Loucy (cell line): Measurements from ENCODE around the gene GSG1.

Experiments
- H2AFZ ChIP-seq: fragments of 200-600 bp; sonication (generic); 2 replicates; pipeline ENCODE4 v1.6.0; 2016; ENCODE audit warnings: antibody characterized with exemption, mild to moderate bottlenecking, low read length, moderate library complexity
- H3F3A ChIP-seq: fragments of 200-600 bp; 2 replicates; pipeline ENCODE4 v1.6.0; 2016; ENCODE audit warnings: antibody characterized with exemption, low read depth, mild to moderate bottlenecking
- H3K27me3 ChIP-seq: fragments of 200-600 bp; sonication (generic); 2 replicates; pipeline ENCODE4 v1.6.1; 2014; ENCODE audit warnings: low read length, mild to moderate bottlenecking; ENCODE audit not compliant: insufficient read depth, poor library complexity, severe bottlenecking
- H3K36me3 ChIP-seq: fragments of 200-600 bp; sonication (generic); 2 replicates; pipeline ENCODE4 v1.6.1; 2016; ENCODE audit warnings: low read length; ENCODE audit not compliant: insufficient read depth
- H3K4me1 ChIP-seq: fragments of 200-600 bp; sonication (generic); 2 replicates; pipeline ENCODE4 v1.5.1; 2014; ENCODE audit warnings: low read length, mild to moderate bottlenecking; ENCODE audit not compliant: insufficient read depth, poor library complexity, severe bottlenecking
- H3K4me2 ChIP-seq: fragments of 200-600 bp; sonication (generic); 2 replicates; pipeline ENCODE4 v1.6.0; 2014; ENCODE audit warnings: antibody characterized with exemption, low read length, low read depth, mild to moderate bottlenecking; ENCODE audit not compliant: poor library complexity, severe bottlenecking
- H3K4me3 ChIP-seq: fragments of 200-600 bp; sonication (generic); 2 replicates; pipeline ENCODE4 v1.5.1; 2014; ENCODE audit warnings: low read length, mild to moderate bottlenecking, mixed read lengths; ENCODE audit not compliant: poor library complexity, severe bottlenecking
- H3K79me2 ChIP-seq: fragments of 200-600 bp; sonication (generic); 2 replicates; pipeline ENCODE4 v1.6.1; 2014; ENCODE audit warnings: low read length; ENCODE audit not compliant: insufficient read depth
- H3K9ac ChIP-seq: fragments of 200-600 bp; sonication (generic); 2 replicates; pipeline ENCODE4 v1.6.0; 2014; ENCODE audit warnings: mild to moderate bottlenecking, low read depth, low read length, moderate library complexity; ENCODE audit not compliant: poor library complexity, severe bottlenecking
- H3K9me2 ChIP-seq: fragments of 200-600 bp; sonication (generic); replicated peaks from 2 replicates; pipeline ENCODE4 v1.6.1; 2016; ENCODE audit warnings: low read depth, low read length, mixed read lengths
- H3K9me3 ChIP-seq: fragments of 200-600 bp; sonication (generic); 2 replicates; pipeline ENCODE4 v1.6.1; 2014; ENCODE audit warnings: mild to moderate bottlenecking, antibody characterized with exemption, low read length, low read depth; ENCODE audit not compliant: insufficient read depth
- H4K20me1 ChIP-seq: fragments of 200-600 bp; sonication (generic); 2 replicates; pipeline ENCODE4 v1.6.0; 2014; ENCODE audit warnings: antibody characterized with exemption, low read length, mild to moderate bottlenecking; ENCODE audit not compliant: insufficient read depth, poor library complexity, severe bottlenecking
- EZH2phosphoT487 ChIP-seq: fragments of 200-600 bp; IDR thresholded peaks from 2 replicates; pipeline ENCODE4 v1.6.1; 2018; ENCODE audit warnings: antibody characterized with exemption, mild to moderate bottlenecking, moderate library complexity, borderline replicate concordance
- TF ChIP-seq, protein P1 (sequence below): fragments of 200-600 bp; sonication (generic); conservative IDR thresholded peaks from 2 replicates; pipeline ENCODE4 v1.5.1; 2014; ENCODE audit warnings: mild to moderate bottlenecking, antibody characterized with exemption, low read length

GSG1 gene

DNA sequence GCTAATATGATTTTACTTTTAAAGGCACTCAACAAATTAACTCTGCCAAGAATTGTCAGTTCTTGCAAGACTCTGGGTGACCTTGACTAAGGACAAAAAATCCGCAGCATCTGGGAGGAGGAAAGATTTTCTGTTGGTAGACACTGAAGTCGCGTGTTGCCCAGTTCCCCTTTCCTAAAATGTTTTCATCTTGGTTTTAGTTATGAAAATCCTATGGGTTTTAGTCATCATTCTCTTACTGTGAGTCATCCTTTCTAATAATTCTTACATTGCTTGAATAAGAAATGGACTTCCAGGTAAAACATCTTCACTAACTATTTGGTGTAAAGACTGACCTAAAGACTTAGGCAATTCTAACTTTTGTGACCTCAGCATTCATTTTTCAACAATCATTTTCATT is 9.1 kb downstream of the GSG1 start:
- H3K9me2 ChIP-seq: no peaks in the 10 kb centered on the region
- TF ChIP-seq, protein P1, sequence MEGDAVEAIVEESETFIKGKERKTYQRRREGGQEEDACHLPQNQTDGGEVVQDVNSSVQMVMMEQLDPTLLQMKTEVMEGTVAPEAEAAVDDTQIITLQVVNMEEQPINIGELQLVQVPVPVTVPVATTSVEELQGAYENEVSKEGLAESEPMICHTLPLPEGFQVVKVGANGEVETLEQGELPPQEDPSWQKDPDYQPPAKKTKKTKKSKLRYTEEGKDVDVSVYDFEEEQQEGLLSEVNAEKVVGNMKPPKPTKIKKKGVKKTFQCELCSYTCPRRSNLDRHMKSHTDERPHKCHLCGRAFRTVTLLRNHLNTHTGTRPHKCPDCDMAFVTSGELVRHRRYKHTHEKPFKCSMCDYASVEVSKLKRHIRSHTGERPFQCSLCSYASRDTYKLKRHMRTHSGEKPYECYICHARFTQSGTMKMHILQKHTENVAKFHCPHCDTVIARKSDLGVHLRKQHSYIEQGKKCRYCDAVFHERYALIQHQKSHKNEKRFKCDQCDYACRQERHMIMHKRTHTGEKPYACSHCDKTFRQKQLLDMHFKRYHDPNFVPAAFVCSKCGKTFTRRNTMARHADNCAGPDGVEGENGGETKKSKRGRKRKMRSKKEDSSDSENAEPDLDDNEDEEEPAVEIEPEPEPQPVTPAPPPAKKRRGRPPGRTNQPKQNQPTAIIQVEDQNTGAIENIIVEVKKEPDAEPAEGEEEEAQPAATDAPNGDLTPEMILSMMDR: no peak
- TF ChIP-seq EZH2phosphoT487: no peak
- H3K27me3 ChIP-seq: no peaks in the 10 kb centered on the region
- H2AFZ ChIP-seq: no peak overlapping the region
- H3K4me1 ChIP-seq: peaks cover 18% of the 10 kb centered on the region
- H3K4me3 ChIP-seq: no peak overlapping the region
- no peak overlapping the region for H3K4me2 ChIP-seq
- H4K20me1 ChIP-seq: no peaks in the 10 kb centered on the region
- no peaks in the 10 kb centered on the region for H3K9me3 ChIP-seq
- H3K79me2 ChIP-seq: no peaks in the 10 kb centered on the region
- H3F3A ChIP-seq: peaks cover 5% of the 10 kb centered on the region; the same call in 1 of the 2 replicates
- H3K9ac ChIP-seq: no peak overlapping the region
- no peaks in the 10 kb centered on the region for H3K36me3 ChIP-seq

DNA sequence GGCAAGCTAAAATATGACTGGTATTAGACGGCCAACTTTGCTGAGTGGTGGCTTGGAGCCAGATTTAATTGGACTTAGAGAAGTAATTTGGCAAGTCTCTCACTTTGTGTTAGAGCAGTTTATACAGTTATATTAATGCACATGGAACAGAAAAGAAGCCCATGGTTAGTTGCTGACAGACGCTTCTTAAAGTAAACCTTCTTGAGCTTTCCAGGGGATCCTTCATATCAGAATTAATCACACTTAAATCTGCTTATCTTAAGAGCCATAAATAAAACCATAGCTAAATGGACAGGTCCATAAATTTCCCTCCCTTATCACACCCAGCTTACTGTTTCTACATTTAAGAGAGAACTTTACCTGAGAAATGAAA is 9.6 kb downstream of the GSG1 start:
- Histone ChIP-seq H3K4me1 (peaks cover 13% of the 10 kb centered on the region), H3K4me3 (no peak overlapping the region), H3K36me3 (no peaks in the 10 kb centered on the region), H3K27me3 (no peaks in the 10 kb centered on the region), H4K20me1 (no peaks in the 10 kb centered on the region), H3K9ac (no peak overlapping the region), H3F3A (no peaks in the 10 kb centered on the region), H2AFZ (no peak overlapping the region), H3K9me2 (no peaks in the 10 kb centered on the region), H3K79me2 (no peaks in the 10 kb centered on the region), H3K9me3 (no peaks in the 10 kb centered on the region), H3K4me2 (no peak overlapping the region)
- TF ChIP-seq, protein P1: no peak
- TF ChIP-seq EZH2phosphoT487: no peak

DNA sequence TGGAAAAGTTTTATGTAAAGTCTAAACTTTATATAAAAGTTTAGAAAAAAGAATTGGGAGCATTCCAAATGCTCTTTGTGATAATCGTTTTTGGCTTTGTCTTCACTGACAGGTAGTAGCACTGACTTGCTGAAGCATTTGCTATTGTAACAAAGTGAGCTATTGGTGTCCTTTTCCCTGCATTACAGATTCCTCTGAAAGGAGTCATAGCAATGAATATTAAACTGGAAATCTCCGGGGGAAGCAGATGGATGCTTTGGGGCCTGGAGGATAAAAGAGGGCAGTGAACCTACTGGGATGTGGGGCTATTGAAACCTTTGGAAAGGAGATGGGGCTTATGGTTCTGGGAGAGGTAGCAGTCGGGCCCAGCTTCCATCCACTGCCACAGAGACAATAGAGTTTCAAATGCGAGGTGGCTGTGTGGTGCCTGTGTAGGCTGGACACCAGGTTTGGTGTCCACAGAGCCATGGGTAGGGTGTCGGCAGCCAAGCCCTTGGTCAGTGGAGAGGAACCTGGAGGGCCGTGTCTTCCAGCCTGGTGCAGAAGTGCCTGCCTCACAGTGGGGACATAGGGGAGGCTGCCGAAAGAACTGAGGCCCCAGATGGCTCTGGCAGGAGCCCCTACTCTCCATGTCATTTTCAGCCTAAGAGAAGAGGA is 10.1 kb downstream of the GSG1 start:
- H3K79me2 ChIP-seq: no peaks in the 10 kb centered on the region
- no peak overlapping the region for H3K4me3 ChIP-seq
- no peak overlapping the region for H2AFZ ChIP-seq
- peaks cover 8% of the 10 kb centered on the region for H3K4me1 ChIP-seq
- H3F3A ChIP-seq: no peaks in the 10 kb centered on the region
- TF ChIP-seq, protein P1: no peak
- TF ChIP-seq EZH2phosphoT487: no peak
- H3K9me3 ChIP-seq: no peaks in the 10 kb centered on the region
- no peak overlapping the region for H3K9ac ChIP-seq
- H3K36me3 ChIP-seq: no peaks in the 10 kb centered on the region
- no peaks in the 10 kb centered on the region for H3K9me2 ChIP-seq
- no peak overlapping the region for H3K4me2 ChIP-seq
- no peaks in the 10 kb centered on the region for H3K27me3 ChIP-seq
- no peaks in the 10 kb centered on the region for H4K20me1 ChIP-seq
